Stimulated activated naive CD8-positive, alpha-beta T cell treated with anti-CD3 and anti-CD28 coated beads, Interleukin-15, Interleukin-2, amounts not matched to agents 100 ng/mL and 50 ng/mL, for 24 hours (primary cell): ENCODE measurements around the gene ZNF213.

Experiments used
- H3K27ac Mint-ChIP-seq: one replicate; pipeline ENCODE4 v1.8.0; 2021; ENCODE audit warnings: mild to moderate bottlenecking, mixed read lengths
- H3K27me3 Mint-ChIP-seq: one replicate; pipeline ENCODE4 v1.8.0; 2021; ENCODE audit warnings: mixed read lengths
- H3K36me3 Mint-ChIP-seq: one replicate; pipeline ENCODE4 v1.8.0; 2021; ENCODE audit warnings: low read depth, mixed read lengths
- H3K4me1 Mint-ChIP-seq: one replicate; pipeline ENCODE4 v1.8.0; 2021; ENCODE audit warnings: low read depth, mixed read lengths
- H3K4me3 Mint-ChIP-seq: one replicate; pipeline ENCODE4 v1.8.0; 2021; ENCODE audit warnings: mild to moderate bottlenecking, mixed read lengths
- H3K9me3 Mint-ChIP-seq: one replicate; pipeline ENCODE4 v1.8.0; 2021; ENCODE audit warnings: mixed read lengths

ZNF213 gene

GRCh38 chr16:3147757-3148104 lies 12.9 kb downstream of the ZNF213 start:
- H3K4me1 Mint-ChIP-seq = peaks cover 29% of the 10 kb centered on the region
- H3K9me3 Mint-ChIP-seq = no peaks in the 10 kb centered on the region
- peaks cover 3% of the 10 kb centered on the region for H3K36me3 Mint-ChIP-seq
- peaks cover 4% of the 10 kb centered on the region for H3K27me3 Mint-ChIP-seq
- no peak overlapping the region for H3K4me3 Mint-ChIP-seq
- H3K27ac Mint-ChIP-seq = no peak overlapping the region

DNA sequence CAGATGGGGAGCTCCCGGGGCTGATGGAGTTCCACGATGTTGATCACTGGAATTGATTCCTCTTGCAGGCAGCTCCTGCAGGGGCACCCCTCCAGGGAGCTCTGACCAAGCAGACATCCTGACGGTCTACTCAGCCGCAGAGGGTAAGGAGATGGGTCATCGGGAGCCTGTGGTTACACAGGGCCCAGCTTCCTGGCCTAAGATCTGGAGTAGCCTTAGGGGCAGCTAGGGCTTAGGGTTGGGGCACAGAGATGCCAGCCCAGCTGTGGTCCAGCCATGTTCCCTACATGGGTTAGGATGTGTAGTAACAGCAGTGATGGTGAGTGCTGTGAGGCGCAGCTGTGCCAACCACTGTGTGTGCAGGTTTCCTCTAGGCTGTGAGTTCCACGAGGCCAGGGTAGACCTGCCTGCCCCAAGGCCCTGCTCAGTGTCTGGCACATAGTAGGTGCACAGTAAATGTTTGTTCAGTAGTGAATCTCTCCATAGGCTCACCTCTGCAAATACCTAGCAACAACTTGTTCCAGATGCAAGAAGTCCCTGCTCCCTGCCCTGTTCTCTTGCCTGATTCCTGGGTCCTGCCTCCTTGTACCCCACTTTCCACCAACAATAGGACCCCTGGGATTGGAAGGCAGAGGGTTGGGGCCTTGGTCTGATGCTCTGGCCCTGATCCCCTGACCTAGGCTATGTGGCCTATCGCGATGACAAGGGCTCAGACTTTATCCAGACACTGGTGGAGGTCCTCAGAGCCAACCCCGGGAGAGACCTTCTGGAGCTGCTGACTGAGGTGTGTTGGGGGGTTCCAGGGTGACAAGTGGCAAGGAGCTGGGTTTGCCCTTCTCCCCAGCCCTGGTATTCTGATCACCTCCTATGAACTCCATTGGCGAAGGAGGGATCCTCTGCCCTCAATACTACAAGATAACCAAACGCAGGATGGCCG lies 13.7 kb downstream of the ZNF213 start:
- Mint-ChIP-seq H3K27me3 (peaks cover 5% of the 10 kb centered on the region), H3K4me1 (peaks cover 31% of the 10 kb centered on the region), H3K9me3 (no peaks in the 10 kb centered on the region), H3K4me3 (peak overlapping the region; percentile 86), H3K27ac (no peak overlapping the region), H3K36me3 (peaks cover 5% of the 10 kb centered on the region)

DNA sequence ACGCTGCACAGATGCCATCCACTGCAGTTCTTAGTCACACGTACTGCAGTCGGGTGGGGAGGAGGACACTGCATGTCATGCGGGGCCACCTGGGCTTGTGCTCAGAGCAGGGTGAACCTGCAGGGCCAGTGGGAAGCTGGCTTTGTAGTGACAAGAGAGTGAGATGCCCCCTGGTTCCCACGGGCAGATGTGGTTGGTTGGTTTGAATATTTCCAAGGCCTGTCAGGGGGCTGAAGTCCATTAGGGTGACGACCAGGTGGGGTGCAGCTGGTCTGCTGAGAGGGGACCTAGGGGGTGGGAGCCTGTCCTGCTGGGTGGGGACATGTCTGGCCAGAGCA lies 14.3 kb downstream of the ZNF213 start:
- Mint-ChIP-seq H3K4me1 (peaks cover 31% of the 10 kb centered on the region), H3K36me3 (peaks cover 5% of the 10 kb centered on the region), H3K4me3 (peak overlapping the region; percentile 86), H3K9me3 (no peaks in the 10 kb centered on the region), H3K27me3 (peaks cover 5% of the 10 kb centered on the region), H3K27ac (no peak overlapping the region)

- peaks cover 5% of the 10 kb centered on the region for H3K36me3 Mint-ChIP-seq
- H3K4me1 Mint-ChIP-seq = peaks cover 31% of the 10 kb centered on the region
- peak overlapping the region; percentile 84 for H3K27ac Mint-ChIP-seq
- peak overlapping the region; percentile 86 for H3K4me3 Mint-ChIP-seq
- peaks cover 5% of the 10 kb centered on the region for H3K27me3 Mint-ChIP-seq
- no peaks in the 10 kb centered on the region for H3K9me3 Mint-ChIP-seq
Observed at GRCh38 chr16:3149630-3150345, 15.0 kb downstream of the ZNF213 start.

- Mint-ChIP-seq H3K9me3 (no peaks in the 10 kb centered on the region), H3K27ac (peak overlapping the region; percentile 85), H3K27me3 (peaks cover 5% of the 10 kb centered on the region), H3K4me3 (peak overlapping the region; percentile 86), H3K4me1 (peaks cover 31% of the 10 kb centered on the region), H3K36me3 (peaks cover 5% of the 10 kb centered on the region)
Observed at GRCh38 chr16:3150346-3151218, 15.8 kb downstream of the ZNF213 start.

DNA sequence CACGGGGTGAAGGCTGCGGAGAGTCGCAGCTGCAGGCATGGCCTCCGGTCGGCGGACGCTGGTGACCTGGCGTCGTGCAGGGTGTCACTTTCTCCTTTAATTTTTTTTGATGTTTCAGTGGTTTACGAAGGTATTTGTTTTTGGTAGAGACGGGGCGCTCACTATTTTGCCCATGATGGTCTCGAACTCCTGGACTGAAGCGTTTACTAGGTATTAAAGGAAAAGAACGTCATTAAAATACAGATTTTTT lies 17.1 kb downstream of the ZNF213 start:
- Mint-ChIP-seq H3K9me3 (no peaks in the 10 kb centered on the region), H3K4me1 (peaks cover 31% of the 10 kb centered on the region), H3K27ac (peak overlapping the region; percentile 91), H3K27me3 (peaks cover 5% of the 10 kb centered on the region), H3K4me3 (peak overlapping the region; percentile 80), H3K36me3 (peaks cover 5% of the 10 kb centered on the region)

DNA sequence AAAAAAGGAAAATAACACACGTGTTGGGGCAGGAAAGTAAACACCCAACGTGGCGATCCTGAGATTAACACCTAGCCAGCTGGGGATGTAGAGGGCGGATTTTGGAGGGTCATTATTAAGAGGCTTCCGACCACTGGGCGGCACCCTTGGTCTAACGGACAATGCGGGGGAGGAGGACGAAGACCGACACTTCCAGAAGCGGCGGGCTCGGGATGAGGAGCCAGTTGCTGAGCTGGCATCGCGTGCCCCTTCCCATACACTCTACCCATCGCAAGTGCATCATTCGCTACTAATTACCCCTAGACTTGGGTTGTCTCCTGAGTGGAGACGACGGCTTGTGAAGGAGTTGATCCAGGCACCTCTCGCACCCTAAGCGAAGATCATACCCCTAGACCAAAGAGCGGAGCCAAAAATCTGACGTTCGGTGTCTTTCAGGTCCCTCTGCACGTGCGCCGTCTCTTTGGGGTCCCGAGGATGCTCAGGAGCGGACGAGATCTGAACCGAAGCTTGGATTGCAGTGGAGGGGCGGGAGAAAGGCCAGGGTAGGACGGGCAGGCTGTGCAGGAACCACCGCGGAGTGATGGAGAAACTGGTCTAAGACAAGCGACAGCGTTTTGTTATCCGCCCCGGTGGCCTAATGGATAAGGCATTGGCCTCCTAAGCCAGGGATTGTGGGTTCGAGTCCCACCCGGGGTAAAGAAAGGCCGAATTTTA lies 17.6 kb downstream of the ZNF213 start:
- Mint-ChIP-seq H3K4me1 (peaks cover 36% of the 10 kb centered on the region), H3K4me3 (peak overlapping the region; percentile 80), H3K27me3 (peaks cover 10% of the 10 kb centered on the region), H3K36me3 (peaks cover 5% of the 10 kb centered on the region), H3K27ac (peak overlapping the region; percentile 91), H3K9me3 (no peaks in the 10 kb centered on the region)

- Mint-ChIP-seq H3K4me3 (peak overlapping the region; percentile 80), H3K4me1 (peaks cover 42% of the 10 kb centered on the region), H3K36me3 (peaks cover 5% of the 10 kb centered on the region)
Observed at GRCh38 chr16:3152991-3153368, 18.2 kb downstream of the ZNF213 start.

DNA sequence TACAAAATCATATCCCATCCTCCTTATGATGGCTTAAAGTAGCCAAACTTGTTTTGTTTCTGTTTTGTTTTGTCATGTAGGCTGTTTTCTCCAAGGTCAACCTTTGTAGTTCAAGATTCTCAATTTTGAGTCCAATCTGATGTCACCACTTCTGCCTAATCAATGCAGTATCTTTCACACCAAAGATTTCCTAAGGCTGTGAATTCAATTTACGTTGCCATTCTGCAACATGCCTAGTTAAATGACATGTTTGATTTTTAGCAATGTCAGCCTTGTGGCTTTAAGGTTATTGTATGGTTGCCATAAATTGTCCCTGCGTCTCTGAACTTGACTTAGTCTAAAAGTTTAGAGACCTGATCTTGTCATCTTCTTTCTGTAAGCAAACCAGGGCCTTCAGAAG lies 20.4 kb downstream of the ZNF213 start:
- H3K36me3 Mint-ChIP-seq = peaks cover 5% of the 10 kb centered on the region
- no peak overlapping the region for H3K4me3 Mint-ChIP-seq
- H3K27me3 Mint-ChIP-seq = peaks cover 15% of the 10 kb centered on the region
- H3K4me1 Mint-ChIP-seq = peaks cover 49% of the 10 kb centered on the region
- no peak overlapping the region for H3K27ac Mint-ChIP-seq
- no peaks in the 10 kb centered on the region for H3K9me3 Mint-ChIP-seq

More at GRCh38 chr16:3152991-3153368, 18.2 kb downstream of the ZNF213 start:
- no peaks in the 10 kb centered on the region for H3K9me3 Mint-ChIP-seq
- peaks cover 15% of the 10 kb centered on the region for H3K27me3 Mint-ChIP-seq
- H3K27ac Mint-ChIP-seq = peak overlapping the region; percentile 91

- Mint-ChIP-seq H3K4me3 (no peak overlapping the region), H3K27me3 (peaks cover 15% of the 10 kb centered on the region)
Observed at GRCh38 chr16:3155972-3156371, 21.1 kb downstream of the ZNF213 start.

DNA sequence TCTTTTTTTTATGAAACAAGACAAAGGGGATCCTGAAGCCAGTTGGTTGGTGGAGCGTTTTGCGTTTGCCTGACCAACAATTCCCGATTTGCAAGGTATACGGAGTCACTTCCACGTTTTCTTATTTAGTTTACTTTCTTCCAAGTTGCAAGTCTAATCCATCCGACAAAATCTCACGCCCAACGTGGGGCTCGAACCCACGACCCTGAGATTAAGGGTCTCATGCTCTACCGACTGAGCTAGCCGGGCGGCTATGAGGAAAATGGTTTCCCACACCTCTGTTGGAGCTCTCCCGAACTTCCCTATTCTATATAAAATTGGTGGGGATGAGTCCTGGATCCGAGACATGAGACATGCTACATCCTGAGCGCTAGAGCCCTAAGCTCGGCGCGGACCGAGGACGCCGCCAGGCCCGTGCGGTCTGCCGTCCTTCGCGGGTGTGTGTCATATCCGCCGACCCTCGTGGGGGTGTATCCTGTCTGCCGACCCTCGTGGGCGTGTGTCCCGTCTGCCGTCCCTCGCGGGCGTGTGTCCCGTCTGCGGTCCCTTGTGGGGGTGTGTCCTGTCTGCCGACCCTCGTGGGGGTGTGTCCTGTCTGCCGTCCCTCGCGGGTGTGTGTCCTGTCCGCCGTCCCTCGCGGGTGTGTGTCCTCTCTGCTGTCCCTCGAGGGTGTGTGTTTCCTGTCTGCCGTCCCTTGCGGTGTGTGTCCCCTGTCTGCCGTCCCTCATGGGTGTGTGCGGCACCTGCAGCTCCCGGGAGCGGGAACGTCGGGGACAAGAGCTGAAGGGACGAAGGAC lies 22.6 kb downstream of the ZNF213 start:
- Mint-ChIP-seq H3K4me3 (peak overlapping the region; percentile 90), H3K4me1 (peaks cover 37% of the 10 kb centered on the region), H3K36me3 (peaks cover 4% of the 10 kb centered on the region), H3K9me3 (no peaks in the 10 kb centered on the region), H3K27me3 (peaks cover 15% of the 10 kb centered on the region), H3K27ac (peak overlapping the region; percentile 59)

More at GRCh38 chr16:3155972-3156371, 21.1 kb downstream of the ZNF213 start:
- H3K4me1 Mint-ChIP-seq = peaks cover 46% of the 10 kb centered on the region
- peaks cover 5% of the 10 kb centered on the region for H3K36me3 Mint-ChIP-seq
- no peak overlapping the region for H3K27ac Mint-ChIP-seq
- no peaks in the 10 kb centered on the region for H3K9me3 Mint-ChIP-seq

- no peaks in the 10 kb centered on the region for H3K9me3 Mint-ChIP-seq
- peaks cover 11% of the 10 kb centered on the region for H3K27me3 Mint-ChIP-seq
- H3K4me1 Mint-ChIP-seq = peaks cover 32% of the 10 kb centered on the region
- H3K36me3 Mint-ChIP-seq = no peaks in the 10 kb centered on the region
- peak overlapping the region; percentile 59 for H3K27ac Mint-ChIP-seq
- peak overlapping the region; percentile 90 for H3K4me3 Mint-ChIP-seq
Observed at GRCh38 chr16:3158026-3158509, 23.2 kb downstream of the ZNF213 start.

- Mint-ChIP-seq H3K27ac (peak overlapping the region; percentile 89), H3K4me1 (peaks cover 34% of the 10 kb centered on the region), H3K4me3 (peak overlapping the region; percentile 90), H3K27me3 (peaks cover 11% of the 10 kb centered on the region), H3K9me3 (no peaks in the 10 kb centered on the region), H3K36me3 (no peaks in the 10 kb centered on the region)
Observed at GRCh38 chr16:3158510-3159314, 23.9 kb downstream of the ZNF213 start.
